CD4-positive, alpha-beta T cell (primary cell): ENCODE measurements around the gene ELAPOR2. TPM values are rescaled to one million over a fixed set of nuclear protein-coding genes. Genes with fewer than 3 reads are reported as not detected.
"Not testable (repeated sequence)": the region's sequence is repeated elsewhere in the genome, so short reads cannot be mapped to it uniquely, and the experiment has no call there.

Source experiments
- ATAC-seq: fragments of 200-7000 bp; cut with Tn5 transposase; one replicate; pipeline ENCODE4 v1.10.0; 2022; ENCODE audit warnings: mild to moderate bottlenecking; ENCODE audit not compliant: poor library complexity
- CTCF ChIA-PET: fragments of 350-600 bp; sonication (Branson Sonifier 250); formaldehyde crosslinking; loops from one replicate; lab custom pipeline; 2021; ENCODE audit warnings: antibody characterized with exemption, inconsistent platforms; lab: Charles Lee
- POLR2A ChIA-PET: fragments of 350-600 bp; sonication (Branson Sonifier 250); formaldehyde crosslinking; loops from one replicate; lab custom pipeline; 2021; ENCODE audit warnings: antibody characterized with exemption, inconsistent platforms; lab: Charles Lee
- DNase-seq, 14 experiments: peaks; one replicate each; pipeline ENCODE4 v3.0.0-alpha.2; 2013 to 2020; ENCODE audit warnings: mixed read lengths in 2 of 14
- H3K27ac ChIP-seq, 2 donors: one replicate each; pipeline versions ENCODE4 v1.5.1 to v1.7.0; 2013; ENCODE audit warnings: low read length in 2 of 2, low read depth in 1 of 2, mild to moderate bottlenecking in 1 of 2
- H3K27me3 ChIP-seq, 2 experiments: 1 replicate in 1 of 2; 2 replicates in 1 of 2; pipeline versions ENCODE4 v1.6.1 to v1.7.0; 2013; ENCODE audit warnings: low read length in 2 of 2, control low read depth in 1 of 2, mild to moderate bottlenecking in 1 of 2, moderate library complexity in 1 of 2; ENCODE audit not compliant: insufficient read depth in 2 of 2, control insufficient read depth in 1 of 2
- H3K36me3 ChIP-seq: one replicate; pipeline ENCODE4 v1.6.1; 2013; ENCODE audit warnings: low read length, control low read depth; ENCODE audit not compliant: insufficient read depth
- H3K4me1 ChIP-seq: one replicate; pipeline ENCODE4 v1.6.1; 2013; ENCODE audit warnings: low read length, control low read depth; ENCODE audit not compliant: insufficient read depth
- H3K4me3 ChIP-seq: one replicate; pipeline ENCODE4 v1.5.1; 2013; ENCODE audit warnings: mild to moderate bottlenecking, low read length, moderate library complexity
- H3K9me3 ChIP-seq, 2 experiments: 1 replicate in 1 of 2; 2 replicates in 1 of 2; pipeline versions ENCODE4 v1.6.1 to v1.7.0; 2013; ENCODE audit warnings: low read length in 2 of 2, mild to moderate bottlenecking in 2 of 2, control low read depth in 1 of 2, moderate library complexity in 1 of 2; ENCODE audit not compliant: control insufficient read depth in 1 of 2, insufficient read depth in 1 of 2
- H3K27ac Mint-ChIP-seq: one replicate; pipeline ENCODE4 v1.8.0; 2020; ENCODE audit warnings: mixed read lengths
- H3K27me3 Mint-ChIP-seq: one replicate; pipeline ENCODE4 v1.8.0; 2021; ENCODE audit warnings: mixed read lengths
- H3K36me3 Mint-ChIP-seq: one replicate; pipeline ENCODE4 v1.8.0; 2021; ENCODE audit warnings: low read depth, mixed read lengths
- H3K4me1 Mint-ChIP-seq: one replicate; pipeline ENCODE4 v1.8.0; 2021; ENCODE audit warnings: low read depth, mixed read lengths
- H3K4me3 Mint-ChIP-seq: one replicate; pipeline ENCODE4 v1.8.0; 2020; ENCODE audit warnings: mild to moderate bottlenecking, mixed read lengths
- H3K9me3 Mint-ChIP-seq: one replicate; pipeline ENCODE4 v1.8.0; 2020; ENCODE audit warnings: mixed read lengths
- intact Hi-C, 2 experiments: fragments of 100-400 bp; cut with DNase I in 1 of 2; cut with micrococcal nuclease in 1 of 2; formaldehyde crosslinking; loops; one replicate each; pipeline versions ENCODE4 v1.15.1 to v1.9.0; 2023 to 2025; cut with DNase I, micrococcal nuclease
- total RNA-seq, 174 experiments: library from RNA in 2 of 174; stranded (reverse) in 2 of 174; gene quantifications; one replicate each; pipeline ENCODE4 v1.2.3 and lab custom pipeline; 2021 to 2026
- TF ChIP-seq, protein P1 (sequence below): fragments of 200-600 bp; IDR thresholded peaks from one replicate; pipeline ENCODE4 v1.8.0; 2022; ENCODE audit warnings: antibody characterized with exemption, mild to moderate bottlenecking

ELAPOR2 gene
- total RNA-seq, 2 experiments from 2014 or later: 7.2 to 7.7 TPM

DNA sequence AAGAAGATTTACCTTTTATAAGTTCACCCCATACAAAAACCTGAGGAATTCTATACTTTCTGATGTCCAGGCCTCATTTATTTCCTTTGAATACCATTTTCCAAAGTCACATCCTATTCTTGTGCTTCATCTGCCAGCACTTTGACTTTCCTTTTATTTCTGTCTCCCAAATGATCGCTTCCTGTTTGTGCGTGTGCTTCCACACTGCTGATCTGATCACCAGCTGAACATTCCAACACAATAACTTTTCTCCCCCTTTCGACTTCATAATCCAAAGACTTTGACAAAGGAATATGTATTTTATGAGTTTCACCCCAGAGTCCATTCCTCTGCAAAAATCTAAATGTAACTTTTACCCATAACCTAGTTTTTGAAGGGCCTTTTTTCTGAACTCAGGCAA is 3.1 kb downstream of the ELAPOR2 start:
- peaks cover 13% of the 10 kb centered on the region for H3K27me3 Mint-ChIP-seq
- CTCF ChIA-PET: no interaction called here
- no peaks in the 10 kb centered on the region for H3K36me3 ChIP-seq
- no peak overlapping the region for H3K4me3 ChIP-seq
- H3K4me1 ChIP-seq: peaks cover 12% of the 10 kb centered on the region
- DNase-seq (no peak), ATAC-seq (no peak)
- H3K4me1 Mint-ChIP-seq: peaks cover 13% of the 10 kb centered on the region
- H3K27ac Mint-ChIP-seq: no peak overlapping the region
- H3K9me3 Mint-ChIP-seq: no peaks in the 10 kb centered on the region
- H3K27me3 ChIP-seq: peaks cover 0 to 3% of the 10 kb centered on the region in 2 experiments
- H3K4me3 Mint-ChIP-seq: no peak overlapping the region
- H3K27ac ChIP-seq: no peak overlapping the region
- no peaks in the 10 kb centered on the region for H3K36me3 Mint-ChIP-seq
- POLR2A ChIA-PET: no interaction called here
- H3K9me3 ChIP-seq: no peaks in the 10 kb centered on the region
- TF ChIP-seq, protein P1, sequence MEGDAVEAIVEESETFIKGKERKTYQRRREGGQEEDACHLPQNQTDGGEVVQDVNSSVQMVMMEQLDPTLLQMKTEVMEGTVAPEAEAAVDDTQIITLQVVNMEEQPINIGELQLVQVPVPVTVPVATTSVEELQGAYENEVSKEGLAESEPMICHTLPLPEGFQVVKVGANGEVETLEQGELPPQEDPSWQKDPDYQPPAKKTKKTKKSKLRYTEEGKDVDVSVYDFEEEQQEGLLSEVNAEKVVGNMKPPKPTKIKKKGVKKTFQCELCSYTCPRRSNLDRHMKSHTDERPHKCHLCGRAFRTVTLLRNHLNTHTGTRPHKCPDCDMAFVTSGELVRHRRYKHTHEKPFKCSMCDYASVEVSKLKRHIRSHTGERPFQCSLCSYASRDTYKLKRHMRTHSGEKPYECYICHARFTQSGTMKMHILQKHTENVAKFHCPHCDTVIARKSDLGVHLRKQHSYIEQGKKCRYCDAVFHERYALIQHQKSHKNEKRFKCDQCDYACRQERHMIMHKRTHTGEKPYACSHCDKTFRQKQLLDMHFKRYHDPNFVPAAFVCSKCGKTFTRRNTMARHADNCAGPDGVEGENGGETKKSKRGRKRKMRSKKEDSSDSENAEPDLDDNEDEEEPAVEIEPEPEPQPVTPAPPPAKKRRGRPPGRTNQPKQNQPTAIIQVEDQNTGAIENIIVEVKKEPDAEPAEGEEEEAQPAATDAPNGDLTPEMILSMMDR: no peak
- intact Hi-C loops: loop anchor here (5.0 to 10.0 kb wide), 5 partner anchors 96 to 818 kb away; partner anchors contain the start of genes DBF4 (in 1 of the 2), DMTF1 (in 1 of the 2), SLC25A40 (in 1 of the 2) and TMEM243 (in 1 of the 2)

DNA sequence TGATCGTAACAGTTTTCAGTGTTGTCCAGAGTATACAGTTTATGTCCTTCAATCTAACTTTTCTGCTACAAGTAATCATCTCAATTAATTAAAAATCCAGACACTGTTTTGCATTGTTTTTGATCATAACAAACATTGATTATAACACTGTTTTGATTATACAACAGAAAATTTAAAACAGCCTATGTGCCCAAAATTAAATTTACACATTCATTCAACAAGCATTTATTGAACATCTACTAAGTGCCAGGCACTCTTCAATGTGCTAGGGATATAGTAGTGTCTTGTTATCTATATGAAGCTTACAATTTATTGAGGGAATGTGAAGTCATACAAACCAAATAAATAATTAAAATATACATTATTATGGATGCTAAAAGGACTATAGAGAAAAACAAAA is 10.6 kb downstream of the ELAPOR2 start:
- no peak overlapping the region for H3K4me3 Mint-ChIP-seq
- CTCF ChIA-PET: no interaction called here
- no peak for ATAC-seq

DNA sequence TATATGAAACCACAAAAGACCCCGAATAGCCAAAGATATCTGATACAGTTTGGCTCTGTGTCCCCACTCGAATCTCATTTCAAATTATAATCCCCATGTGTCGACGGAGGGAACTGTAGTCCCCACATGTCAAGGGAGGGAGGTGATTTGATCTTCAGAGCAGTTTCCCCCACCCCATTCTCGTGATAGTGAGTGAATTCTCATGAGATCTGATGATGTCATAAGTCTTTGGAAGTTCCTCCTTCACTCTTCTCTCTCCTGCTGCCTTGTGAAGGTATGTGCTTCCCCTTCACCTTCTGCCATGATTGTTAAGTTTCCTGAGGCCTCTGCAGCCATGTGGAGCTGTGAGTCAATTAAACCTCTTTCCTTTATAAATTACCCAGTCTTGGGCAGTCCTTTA is 13.0 kb downstream of the ELAPOR2 start:
- no peak for ATAC-seq
- TF ChIP-seq, protein P1: no peak
- no peak overlapping the region for H3K27ac ChIP-seq
- POLR2A ChIA-PET: no interaction called here
- no peaks in the 10 kb centered on the region for H3K36me3 ChIP-seq
- H3K4me3 ChIP-seq: no peak overlapping the region
- no peaks in the 10 kb centered on the region for H3K36me3 Mint-ChIP-seq
- no peaks in the 10 kb centered on the region for H3K4me1 ChIP-seq
- no peaks in the 10 kb centered on the region for H3K9me3 Mint-ChIP-seq
- H3K27ac Mint-ChIP-seq: no peak overlapping the region
- H3K4me1 Mint-ChIP-seq: no peaks in the 10 kb centered on the region
- no peak for DNase-seq
- CTCF ChIA-PET: no interaction called here
- no peaks in the 10 kb centered on the region for H3K9me3 ChIP-seq
- intact Hi-C loops: no loop called here
- no peak overlapping the region for H3K4me3 Mint-ChIP-seq
- no peaks in the 10 kb centered on the region for H3K27me3 ChIP-seq
- H3K27me3 Mint-ChIP-seq: no peaks in the 10 kb centered on the region

More for the DNA sequence above, 10.6 kb downstream of the ELAPOR2 start:
- H3K27ac Mint-ChIP-seq: no peak overlapping the region
- no peaks in the 10 kb centered on the region for H3K27me3 Mint-ChIP-seq
- DNase-seq: no peak
- Histone ChIP-seq H3K36me3 (no peaks in the 10 kb centered on the region), H3K27me3 (no peaks in the 10 kb centered on the region), H3K9me3 (no peaks in the 10 kb centered on the region), H3K4me3 (no peak overlapping the region), H3K4me1 (no peaks in the 10 kb centered on the region), H3K27ac (no peak overlapping the region)
- intact Hi-C loops: no loop called here
- TF ChIP-seq, protein P1: no peak
- POLR2A ChIA-PET: no interaction called here
- H3K9me3 Mint-ChIP-seq: no peaks in the 10 kb centered on the region
- no peaks in the 10 kb centered on the region for H3K36me3 Mint-ChIP-seq
- H3K4me1 Mint-ChIP-seq: no peaks in the 10 kb centered on the region

DNA sequence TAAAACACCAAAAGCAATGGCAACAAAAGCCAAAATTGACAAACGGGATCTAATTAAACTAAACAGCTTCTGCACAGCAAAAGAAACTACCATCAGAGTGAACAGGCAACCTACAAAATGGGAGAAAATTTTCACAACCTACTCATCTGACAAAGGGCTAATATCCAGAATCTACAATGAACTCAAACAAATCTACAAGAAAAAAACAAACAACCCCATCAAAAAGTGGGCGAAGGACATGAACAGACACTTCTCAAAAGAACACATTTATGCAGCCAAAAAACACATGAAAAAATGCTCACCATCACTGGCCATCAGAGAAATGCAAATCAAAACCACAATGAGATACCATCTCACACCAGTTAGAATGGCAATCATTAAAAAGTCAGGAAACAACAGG is 14.7 kb downstream of the ELAPOR2 start:
- H3K36me3 ChIP-seq, H3K9me3 Mint-ChIP-seq, POLR2A ChIA-PET, DNase-seq, H3K27me3 Mint-ChIP-seq, H3K27me3 ChIP-seq, H3K4me1 ChIP-seq, H3K4me3 Mint-ChIP-seq, H3K27ac ChIP-seq, H3K4me1 Mint-ChIP-seq, H3K9me3 ChIP-seq, H3K4me3 ChIP-seq, intact Hi-C loops, ATAC-seq, CTCF ChIA-PET, H3K36me3 Mint-ChIP-seq, H3K27ac Mint-ChIP-seq: not testable (repeated sequence)

DNA sequence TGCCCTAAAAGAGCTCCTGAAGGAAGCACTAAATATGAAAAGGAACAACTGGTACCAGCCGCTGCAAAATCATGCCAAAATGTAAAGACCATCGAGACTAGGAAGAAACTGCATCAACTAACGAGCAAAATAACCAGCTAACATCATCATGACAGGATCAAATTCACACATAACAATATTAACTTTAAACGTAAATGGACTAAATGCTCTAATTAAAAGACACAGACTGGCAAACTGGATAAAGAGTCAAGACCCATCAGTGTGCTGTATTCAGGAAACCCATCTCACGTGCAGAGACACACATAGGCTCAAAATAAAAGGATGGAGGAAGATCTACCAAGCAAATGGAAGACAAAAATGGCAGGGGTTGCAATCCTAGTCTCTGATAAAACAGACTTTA is 17.9 kb downstream of the ELAPOR2 start:
- H3K36me3 ChIP-seq, CTCF ChIA-PET, H3K4me1 Mint-ChIP-seq, H3K27ac ChIP-seq, H3K4me3 ChIP-seq, H3K27me3 Mint-ChIP-seq, DNase-seq, H3K27me3 ChIP-seq, POLR2A ChIA-PET, H3K9me3 ChIP-seq, H3K4me3 Mint-ChIP-seq, H3K9me3 Mint-ChIP-seq, H3K36me3 Mint-ChIP-seq, H3K4me1 ChIP-seq, intact Hi-C loops, H3K27ac Mint-ChIP-seq, ATAC-seq: not testable (repeated sequence)
